ENCODE measurements around the gene WDR47.
A peak's percentile ranks its signal among the peaks of the same experiment; 100 is the strongest.
"Not testable (repeated sequence)": the region's sequence is repeated elsewhere in the genome, so short reads cannot be mapped to it uniquely, and the experiment has no call there.

The WDR47 gene

DNA sequence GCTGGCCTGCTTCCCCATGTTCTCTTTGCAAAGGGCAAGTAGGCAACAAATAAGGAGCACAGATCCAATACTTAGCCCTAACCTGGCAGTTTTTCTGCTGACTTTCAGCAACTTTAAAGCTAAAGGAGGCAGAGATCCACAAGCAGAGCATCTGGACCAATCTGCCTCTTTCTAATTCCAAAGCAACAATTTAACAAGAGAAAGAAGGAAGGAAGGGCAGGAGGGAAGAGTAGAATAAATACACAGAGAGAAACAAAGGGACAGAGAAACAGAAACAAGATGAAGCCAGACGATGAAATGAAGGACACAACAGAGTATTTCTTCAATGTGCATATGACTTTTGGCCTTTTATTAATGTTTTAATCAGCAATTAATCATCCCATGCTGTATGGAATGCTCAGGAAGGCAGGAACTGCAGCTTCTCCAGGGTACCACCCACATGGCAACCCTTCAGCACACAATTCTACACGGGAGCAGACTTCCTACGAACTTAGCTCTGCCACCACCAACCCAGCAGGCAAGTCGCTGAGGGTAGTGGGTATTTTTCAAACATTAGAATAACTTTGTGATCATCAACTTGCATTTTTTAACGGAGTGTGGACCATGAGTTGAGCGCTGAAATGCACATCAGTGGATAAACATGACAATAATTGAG lies 93.9 kb downstream of the WDR47 start:
- Histone ChIP-seq H2BK5ac (ENCODE audit: low read depth, low read length, poor library complexity, severe bottlenecking) (no peak overlapping the region), H3K27ac (ENCODE audit: low read length, poor library complexity, severe bottlenecking) (no peak overlapping the region), H2BK15ac (ENCODE audit: low read depth, poor library complexity, severe bottlenecking) (no peak overlapping the region), H3K23ac (ENCODE audit: low read length in 2 of 2) (no peak overlapping the region), H2AFZ (ENCODE audit: low read depth, low read length) (no peak overlapping the region), H3K4me3 (ENCODE audit: insufficient read depth in 1 of 2, low read depth in 1 of 2, low read length in 2 of 2) (peak overlapping the region in 1 of 2 experiments; percentile 55), H2BK120ac (ENCODE audit: low read depth, low read length) (no peak overlapping the region), H3K79me1 (replicated peaks; ENCODE audit: low read length, poor library complexity, severe bottlenecking) (peaks cover 21% of the 10 kb centered on the region), H3K9me3 (ENCODE audit: control insufficient read depth, low read length) (no peaks in the 10 kb centered on the region), H2AK5ac (ENCODE audit: low read length, severe bottlenecking) (no peak overlapping the region), H2BK12ac (ENCODE audit: low read length in 2 of 2) (no peak overlapping the region), H3K14ac (ENCODE audit: low read length in 2 of 2) (no peak overlapping the region), H3K4me2 (ENCODE audit: low read length, poor library complexity, severe bottlenecking) (no peak overlapping the region), H4K8ac (ENCODE audit: low read length) (no peak overlapping the region), H4K91ac (ENCODE audit: low read length) (no peak overlapping the region), H3K27me3 (ENCODE audit: control insufficient read depth in 1 of 2, insufficient read depth in 1 of 2, low read length in 2 of 2) (no peaks in the 10 kb centered on the region), H3K9ac (ENCODE audit: low read length) (peak overlapping the region; percentile 61), H3K4me1 (ENCODE audit: control insufficient read depth, insufficient read depth, low read depth, low read length) (peaks cover 1% of the 10 kb centered on the region), H3K4ac (ENCODE audit: low read depth in 1 of 2, low read length in 2 of 2) (no peak overlapping the region), H3K18ac (ENCODE audit: low read depth in 1 of 2, low read length in 2 of 2) (no peak overlapping the region), H3K36me3 (ENCODE audit: control insufficient read depth in 1 of 2, insufficient read depth in 2 of 2, low read depth in 1 of 2, low read length in 2 of 2) (peaks cover 0 to 30% of the 10 kb centered on the region in 2 experiments)
- no peak for DNase-seq
- 24% methylated on average over 3 of the region's 6 CpGs for WGBS

DNA sequence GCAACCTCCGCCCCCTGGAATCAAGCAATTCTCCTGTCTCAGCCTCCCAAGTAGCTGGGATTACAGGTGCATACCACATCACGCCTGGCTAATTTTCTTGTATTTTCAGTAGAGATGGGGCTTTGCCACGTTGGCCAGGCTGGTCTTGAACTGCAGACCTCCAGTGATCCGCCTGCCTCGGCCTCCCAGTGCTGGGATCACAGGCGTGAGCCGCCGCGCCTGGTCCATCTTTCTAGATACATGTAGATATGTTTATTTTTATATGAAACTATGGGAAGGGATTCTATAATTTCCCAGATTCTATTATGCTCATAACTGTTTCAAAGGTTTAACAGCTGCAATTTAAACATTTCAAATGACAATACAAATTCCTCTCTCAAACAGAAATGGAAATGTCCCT lies 105.7 kb downstream of the WDR47 start:
- no peak overlapping the region for H3K18ac ChIP-seq (ENCODE audit: low read depth in 1 of 2, low read length in 2 of 2)
- no peak overlapping the region for H3K23ac ChIP-seq (ENCODE audit: low read length in 2 of 2)
- no peak overlapping the region for H2BK5ac ChIP-seq (ENCODE audit: low read depth, low read length, poor library complexity, severe bottlenecking)
- no peaks in the 10 kb centered on the region for H3K4me1 ChIP-seq (ENCODE audit: control insufficient read depth, insufficient read depth, low read depth, low read length)
- no peak overlapping the region for H3K4me3 ChIP-seq (ENCODE audit: insufficient read depth in 1 of 2, low read depth in 1 of 2, low read length in 2 of 2)
- H3K4me2 ChIP-seq (ENCODE audit: low read length, poor library complexity, severe bottlenecking) = no peak overlapping the region
- H2BK120ac ChIP-seq (ENCODE audit: low read depth, low read length) = no peak overlapping the region
- no peak overlapping the region for H2BK15ac ChIP-seq (ENCODE audit: low read depth, poor library complexity, severe bottlenecking)
- H2AK5ac ChIP-seq (ENCODE audit: low read length, severe bottlenecking) = no peak overlapping the region
- no peak overlapping the region for H2BK12ac ChIP-seq (ENCODE audit: low read length in 2 of 2)
- no peaks in the 10 kb centered on the region for H3K27me3 ChIP-seq (ENCODE audit: control insufficient read depth in 1 of 2, insufficient read depth in 1 of 2, low read length in 2 of 2)
- H3K14ac ChIP-seq (ENCODE audit: low read length in 2 of 2) = no peak overlapping the region
- H4K91ac ChIP-seq (ENCODE audit: low read length) = no peak overlapping the region
- peaks cover 21 to 92% of the 10 kb centered on the region in 2 experiments for H3K36me3 ChIP-seq (ENCODE audit: control insufficient read depth in 1 of 2, insufficient read depth in 2 of 2, low read depth in 1 of 2, low read length in 2 of 2)
- no peak overlapping the region for H4K8ac ChIP-seq (ENCODE audit: low read length)
- peaks cover 13% of the 10 kb centered on the region for H3K79me1 ChIP-seq (replicated peaks; ENCODE audit: low read length, poor library complexity, severe bottlenecking)
- H3K9ac ChIP-seq (ENCODE audit: low read length) = no peak overlapping the region
- WGBS = 93% methylated on average over 4 of the region's 9 CpGs
- H3K27ac ChIP-seq (ENCODE audit: low read length, poor library complexity, severe bottlenecking) = no peak overlapping the region
- H2AFZ ChIP-seq (ENCODE audit: low read depth, low read length) = no peak overlapping the region
- DNase-seq = no peak
- H3K9me3 ChIP-seq (ENCODE audit: control insufficient read depth, low read length) = no peaks in the 10 kb centered on the region
- H3K4ac ChIP-seq (ENCODE audit: low read depth in 1 of 2, low read length in 2 of 2) = no peak overlapping the region

DNA sequence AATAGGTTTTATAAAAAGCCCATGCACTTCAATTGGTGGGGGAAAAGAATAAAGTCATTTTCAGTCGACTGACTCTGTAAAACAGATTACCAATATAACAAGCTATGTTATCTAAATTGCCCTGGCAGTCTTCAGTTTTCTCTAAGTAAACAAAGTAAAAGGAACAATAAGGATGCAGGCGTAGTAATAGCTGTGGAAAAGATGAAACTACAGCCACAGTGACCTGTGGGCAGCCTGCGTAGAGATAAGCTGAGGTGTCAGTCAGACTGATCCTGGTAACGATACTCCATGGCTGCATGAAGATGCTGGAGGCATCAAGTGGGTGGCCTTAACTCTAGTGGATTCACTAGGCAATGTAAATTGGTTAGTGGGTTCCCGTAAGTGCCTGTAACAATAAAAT lies 108.0 kb downstream of the WDR47 start:
- Histone ChIP-seq H3K4me3 (ENCODE audit: insufficient read depth in 1 of 2, low read depth in 1 of 2, low read length in 2 of 2) (no peak overlapping the region), H3K14ac (ENCODE audit: low read length in 2 of 2) (no peak overlapping the region), H2BK12ac (ENCODE audit: low read length in 2 of 2) (no peak overlapping the region), H3K18ac (ENCODE audit: low read depth in 1 of 2, low read length in 2 of 2) (no peak overlapping the region), H2BK15ac (ENCODE audit: low read depth, poor library complexity, severe bottlenecking) (no peak overlapping the region), H3K79me1 (replicated peaks; ENCODE audit: low read length, poor library complexity, severe bottlenecking) (peaks cover 15% of the 10 kb centered on the region), H2AFZ (ENCODE audit: low read depth, low read length) (no peak overlapping the region), H3K9me3 (ENCODE audit: control insufficient read depth, low read length) (no peaks in the 10 kb centered on the region), H3K36me3 (ENCODE audit: control insufficient read depth in 1 of 2, insufficient read depth in 2 of 2, low read depth in 1 of 2, low read length in 2 of 2) (peaks cover 27 to 96% of the 10 kb centered on the region in 2 experiments), H3K27ac (ENCODE audit: low read length, poor library complexity, severe bottlenecking) (no peak overlapping the region), H3K4me1 (ENCODE audit: control insufficient read depth, insufficient read depth, low read depth, low read length) (no peaks in the 10 kb centered on the region), H2AK5ac (ENCODE audit: low read length, severe bottlenecking) (no peak overlapping the region), H3K27me3 (ENCODE audit: control insufficient read depth in 1 of 2, insufficient read depth in 1 of 2, low read length in 2 of 2) (no peaks in the 10 kb centered on the region), H2BK5ac (ENCODE audit: low read depth, low read length, poor library complexity, severe bottlenecking) (no peak overlapping the region), H4K8ac (ENCODE audit: low read length) (no peak overlapping the region), H3K9ac (ENCODE audit: low read length) (no peak overlapping the region), H3K23ac (ENCODE audit: low read length in 2 of 2) (no peak overlapping the region), H2BK120ac (ENCODE audit: low read depth, low read length) (no peak overlapping the region), H3K4me2 (ENCODE audit: low read length, poor library complexity, severe bottlenecking) (no peak overlapping the region), H4K91ac (ENCODE audit: low read length) (no peak overlapping the region), H3K4ac (ENCODE audit: low read depth in 1 of 2, low read length in 2 of 2) (no peak overlapping the region)
- DNase-seq = no peak
- WGBS = over 99% methylated on average over 3 of the region's 5 CpGs

DNA sequence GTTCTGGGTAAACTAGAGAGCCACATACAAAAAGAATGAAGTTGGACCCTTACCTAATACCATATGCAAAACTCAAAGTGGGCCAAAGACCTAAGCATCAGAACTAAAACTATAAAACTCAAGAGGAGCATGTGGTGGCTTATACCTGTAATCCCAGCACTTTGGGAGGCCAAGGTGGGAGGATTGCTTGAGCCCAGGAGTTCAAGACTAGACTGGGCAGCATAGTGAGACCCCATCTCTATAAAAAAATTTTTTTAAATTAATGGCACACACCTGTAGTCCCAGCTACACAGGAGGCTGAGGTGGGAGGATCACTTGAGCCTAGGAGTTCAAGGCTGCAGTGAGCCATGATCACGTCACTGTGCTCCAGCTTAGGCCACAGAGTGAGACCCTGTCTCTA lies 114.3 kb downstream of the WDR47 start:
- not testable (repeated sequence) for H3K23ac ChIP-seq (ENCODE audit: low read length in 2 of 2); H4K91ac ChIP-seq (ENCODE audit: low read length); H4K8ac ChIP-seq (ENCODE audit: low read length); H3K9ac ChIP-seq (ENCODE audit: low read length); H3K14ac ChIP-seq (ENCODE audit: low read length in 2 of 2); H3K4me1 ChIP-seq (ENCODE audit: control insufficient read depth, insufficient read depth, low read depth, low read length); H2BK12ac ChIP-seq (ENCODE audit: low read length in 2 of 2); H2BK15ac ChIP-seq (ENCODE audit: low read depth, poor library complexity, severe bottlenecking); H3K27me3 ChIP-seq (ENCODE audit: control insufficient read depth in 1 of 2, insufficient read depth in 1 of 2, low read length in 2 of 2); H3K4me2 ChIP-seq (ENCODE audit: low read length, poor library complexity, severe bottlenecking); H2AFZ ChIP-seq (ENCODE audit: low read depth, low read length); H2BK120ac ChIP-seq (ENCODE audit: low read depth, low read length); DNase-seq; H3K9me3 ChIP-seq (ENCODE audit: control insufficient read depth, low read length); H2BK5ac ChIP-seq (ENCODE audit: low read depth, low read length, poor library complexity, severe bottlenecking); H2AK5ac ChIP-seq (ENCODE audit: low read length, severe bottlenecking); H3K27ac ChIP-seq (ENCODE audit: low read length, poor library complexity, severe bottlenecking); H3K18ac ChIP-seq (ENCODE audit: low read depth in 1 of 2, low read length in 2 of 2); H3K4ac ChIP-seq (ENCODE audit: low read depth in 1 of 2, low read length in 2 of 2); H3K4me3 ChIP-seq (ENCODE audit: insufficient read depth in 1 of 2, low read depth in 1 of 2, low read length in 2 of 2)
- Histone ChIP-seq H3K79me1 (replicated peaks; ENCODE audit: low read length, poor library complexity, severe bottlenecking) (peaks cover 18% of the 10 kb centered on the region), H3K36me3 (ENCODE audit: control insufficient read depth in 1 of 2, insufficient read depth in 2 of 2, low read depth in 1 of 2, low read length in 2 of 2) (peaks cover 18 to 97% of the 10 kb centered on the region in 2 experiments)
- 100% methylated on average over 1 of the region's 1 CpG for WGBS
